ENCODE data around the gene CENPH. TPM values are rescaled to one million over a fixed set of nuclear protein-coding genes. Genes with fewer than 3 reads are reported as not detected.
"Not testable (repeated sequence)": the region's sequence is repeated elsewhere in the genome, so short reads cannot be mapped to it uniquely, and the experiment has no call there.

CENPH gene
- total RNA-seq, 1 donor from 2014 or later: 9.5 TPM

DNA sequence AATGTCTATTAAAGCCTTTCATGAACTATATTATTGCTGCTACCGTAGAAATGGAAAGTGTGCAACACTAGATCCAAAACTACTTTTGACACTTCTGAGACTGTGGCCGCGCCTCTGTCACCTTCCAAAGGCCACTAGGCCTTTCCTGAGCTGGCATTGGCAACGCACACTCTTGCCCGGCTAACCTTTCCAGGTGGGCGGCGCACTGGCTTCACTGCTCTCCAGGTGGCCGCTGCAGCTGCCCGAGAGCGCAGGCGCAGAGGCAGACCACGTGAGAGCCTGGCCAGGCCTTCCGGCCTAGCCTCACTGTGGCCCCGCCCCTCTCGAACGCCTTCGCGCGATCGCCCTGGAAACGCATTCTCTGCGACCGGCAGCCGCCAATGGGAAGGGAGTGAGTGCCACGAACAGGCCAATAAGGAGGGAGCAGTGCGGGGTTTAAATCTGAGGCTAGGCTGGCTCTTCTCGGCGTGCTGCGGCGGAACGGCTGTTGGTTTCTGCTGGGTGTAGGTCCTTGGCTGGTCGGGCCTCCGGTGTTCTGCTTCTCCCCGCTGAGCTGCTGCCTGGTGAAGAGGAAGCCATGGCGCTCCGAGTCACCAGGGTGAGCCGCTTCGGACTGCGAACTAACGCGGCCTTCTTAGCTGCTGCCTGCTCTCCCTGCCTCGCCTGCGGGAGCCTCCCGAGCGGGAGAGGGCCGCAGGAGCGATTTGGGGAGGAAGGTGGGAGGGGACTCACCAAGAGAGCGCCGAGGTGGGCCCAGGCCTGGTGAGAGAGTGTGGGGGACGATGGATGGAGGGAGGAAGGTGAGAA, 22.5 kb upstream of the CENPH start, which contains the start of gene CCNB1:
CCNB1 (plus strand) TSS at position 465 of the 807 bp plus-strand sequence; CDS start at position 578, 113 bp downstream.
- Mint-ChIP-seq H3K4me3 (ENCODE audit: unreplicated experiment) (peak within 1 kb of the TSS; percentile 95), H3K9me3 (ENCODE audit: unreplicated experiment) (peaks cover 2% of the 10 kb centered on the region), H3K4me1 (ENCODE audit: low read depth, unreplicated experiment) (peaks cover 1% of the 10 kb centered on the region), H3K36me3 (ENCODE audit: unreplicated experiment) (no peaks in the 10 kb centered on the region), H3K27me3 (ENCODE audit: unreplicated experiment) (no peaks in the 10 kb centered on the region), H3K27ac (ENCODE audit: unreplicated experiment) (peak within 1 kb of the TSS; percentile 72)
- DNase-seq: peak; percentile 99
- TF ChIP-seq, protein P1, sequence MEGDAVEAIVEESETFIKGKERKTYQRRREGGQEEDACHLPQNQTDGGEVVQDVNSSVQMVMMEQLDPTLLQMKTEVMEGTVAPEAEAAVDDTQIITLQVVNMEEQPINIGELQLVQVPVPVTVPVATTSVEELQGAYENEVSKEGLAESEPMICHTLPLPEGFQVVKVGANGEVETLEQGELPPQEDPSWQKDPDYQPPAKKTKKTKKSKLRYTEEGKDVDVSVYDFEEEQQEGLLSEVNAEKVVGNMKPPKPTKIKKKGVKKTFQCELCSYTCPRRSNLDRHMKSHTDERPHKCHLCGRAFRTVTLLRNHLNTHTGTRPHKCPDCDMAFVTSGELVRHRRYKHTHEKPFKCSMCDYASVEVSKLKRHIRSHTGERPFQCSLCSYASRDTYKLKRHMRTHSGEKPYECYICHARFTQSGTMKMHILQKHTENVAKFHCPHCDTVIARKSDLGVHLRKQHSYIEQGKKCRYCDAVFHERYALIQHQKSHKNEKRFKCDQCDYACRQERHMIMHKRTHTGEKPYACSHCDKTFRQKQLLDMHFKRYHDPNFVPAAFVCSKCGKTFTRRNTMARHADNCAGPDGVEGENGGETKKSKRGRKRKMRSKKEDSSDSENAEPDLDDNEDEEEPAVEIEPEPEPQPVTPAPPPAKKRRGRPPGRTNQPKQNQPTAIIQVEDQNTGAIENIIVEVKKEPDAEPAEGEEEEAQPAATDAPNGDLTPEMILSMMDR (IDR thresholded peaks at IDR 0.05; ENCODE audit: partially characterized antibody, unreplicated experiment): no peak

- H3K9me3 Mint-ChIP-seq (ENCODE audit: unreplicated experiment): peaks cover 2% of the 10 kb centered on the region
- H3K27ac Mint-ChIP-seq (ENCODE audit: unreplicated experiment): peak overlapping the region; percentile 72
- DNase-seq: no peak
- H3K27me3 Mint-ChIP-seq (ENCODE audit: unreplicated experiment): no peaks in the 10 kb centered on the region
- TF ChIP-seq, protein P1 (IDR thresholded peaks at IDR 0.05; ENCODE audit: partially characterized antibody, unreplicated experiment): no peak
- no peaks in the 10 kb centered on the region for H3K36me3 Mint-ChIP-seq (ENCODE audit: unreplicated experiment)
- H3K4me1 Mint-ChIP-seq (ENCODE audit: low read depth, unreplicated experiment): peaks cover 1% of the 10 kb centered on the region
- H3K4me3 Mint-ChIP-seq (ENCODE audit: unreplicated experiment): peak overlapping the region; percentile 95
Observed at GRCh38 chr5:69167493-69167855, 21.9 kb upstream of the CENPH start.

DNA sequence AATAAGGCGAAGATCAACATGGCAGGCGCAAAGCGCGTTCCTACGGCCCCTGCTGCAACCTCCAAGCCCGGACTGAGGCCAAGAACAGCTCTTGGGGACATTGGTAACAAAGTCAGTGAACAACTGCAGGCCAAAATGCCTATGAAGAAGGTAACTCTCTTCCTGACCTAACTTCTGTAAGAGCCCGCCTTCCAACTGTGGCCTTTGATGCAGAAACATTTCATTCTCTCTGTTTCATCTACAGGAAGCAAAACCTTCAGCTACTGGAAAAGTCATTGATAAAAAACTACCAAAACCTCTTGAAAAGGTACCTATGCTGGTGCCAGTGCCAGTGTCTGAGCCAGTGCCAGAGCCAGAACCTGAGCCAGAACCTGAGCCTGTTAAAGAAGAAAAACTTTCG, 21.5 kb upstream of the CENPH start:
- DNase-seq: no peak
- H3K27ac Mint-ChIP-seq (ENCODE audit: unreplicated experiment): no peak overlapping the region
- peaks cover 2% of the 10 kb centered on the region for H3K9me3 Mint-ChIP-seq (ENCODE audit: unreplicated experiment)
- H3K4me3 Mint-ChIP-seq (ENCODE audit: unreplicated experiment): peak overlapping the region; percentile 95
- peaks cover 1% of the 10 kb centered on the region for H3K4me1 Mint-ChIP-seq (ENCODE audit: low read depth, unreplicated experiment)
- TF ChIP-seq, protein P1 (IDR thresholded peaks at IDR 0.05; ENCODE audit: partially characterized antibody, unreplicated experiment): no peak
- H3K27me3 Mint-ChIP-seq (ENCODE audit: unreplicated experiment): no peaks in the 10 kb centered on the region
- H3K36me3 Mint-ChIP-seq (ENCODE audit: unreplicated experiment): no peaks in the 10 kb centered on the region

DNA sequence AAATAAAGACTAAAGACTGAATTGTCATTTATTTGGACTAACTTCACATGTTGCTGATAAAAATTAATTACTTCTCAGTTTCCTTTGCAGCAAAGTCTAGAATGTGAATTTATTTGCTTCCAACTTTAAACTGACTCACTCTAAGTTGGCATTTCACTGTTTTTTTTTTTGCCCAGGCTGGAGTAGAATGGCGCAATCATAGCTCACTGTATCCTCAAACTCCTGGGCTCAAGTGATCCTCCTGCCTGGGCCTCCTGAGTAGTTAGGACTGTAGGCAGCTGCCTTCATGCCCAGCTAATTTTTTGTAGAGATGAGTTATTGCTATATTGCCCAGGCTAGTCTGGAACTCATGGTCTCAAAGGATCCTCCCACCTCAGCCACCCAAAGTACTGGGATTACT, 18.9 kb upstream of the CENPH start:
- no peak overlapping the region for H3K4me3 Mint-ChIP-seq (ENCODE audit: unreplicated experiment)
- H3K36me3 Mint-ChIP-seq (ENCODE audit: unreplicated experiment): no peaks in the 10 kb centered on the region
- peaks cover 2% of the 10 kb centered on the region for H3K9me3 Mint-ChIP-seq (ENCODE audit: unreplicated experiment)
- TF ChIP-seq, protein P1 (IDR thresholded peaks at IDR 0.05; ENCODE audit: partially characterized antibody, unreplicated experiment): no peak
- DNase-seq: no peak
- H3K27ac Mint-ChIP-seq (ENCODE audit: unreplicated experiment): no peak overlapping the region
- H3K4me1 Mint-ChIP-seq (ENCODE audit: low read depth, unreplicated experiment): peaks cover 1% of the 10 kb centered on the region
- H3K27me3 Mint-ChIP-seq (ENCODE audit: unreplicated experiment): no peaks in the 10 kb centered on the region

GRCh38 chr5:69170969-69171368, 18.4 kb upstream of the CENPH start:
- no peak for DNase-seq
- no peaks in the 10 kb centered on the region for H3K27me3 Mint-ChIP-seq (ENCODE audit: unreplicated experiment)
- peaks cover 2% of the 10 kb centered on the region for H3K9me3 Mint-ChIP-seq (ENCODE audit: unreplicated experiment)
- H3K27ac Mint-ChIP-seq (ENCODE audit: unreplicated experiment): no peak overlapping the region
- no peak overlapping the region for H3K4me3 Mint-ChIP-seq (ENCODE audit: unreplicated experiment)
- TF ChIP-seq, protein P1 (IDR thresholded peaks at IDR 0.05; ENCODE audit: partially characterized antibody, unreplicated experiment): no peak
- H3K4me1 Mint-ChIP-seq (ENCODE audit: low read depth, unreplicated experiment): peaks cover 1% of the 10 kb centered on the region
- H3K36me3 Mint-ChIP-seq (ENCODE audit: unreplicated experiment): no peaks in the 10 kb centered on the region

DNA sequence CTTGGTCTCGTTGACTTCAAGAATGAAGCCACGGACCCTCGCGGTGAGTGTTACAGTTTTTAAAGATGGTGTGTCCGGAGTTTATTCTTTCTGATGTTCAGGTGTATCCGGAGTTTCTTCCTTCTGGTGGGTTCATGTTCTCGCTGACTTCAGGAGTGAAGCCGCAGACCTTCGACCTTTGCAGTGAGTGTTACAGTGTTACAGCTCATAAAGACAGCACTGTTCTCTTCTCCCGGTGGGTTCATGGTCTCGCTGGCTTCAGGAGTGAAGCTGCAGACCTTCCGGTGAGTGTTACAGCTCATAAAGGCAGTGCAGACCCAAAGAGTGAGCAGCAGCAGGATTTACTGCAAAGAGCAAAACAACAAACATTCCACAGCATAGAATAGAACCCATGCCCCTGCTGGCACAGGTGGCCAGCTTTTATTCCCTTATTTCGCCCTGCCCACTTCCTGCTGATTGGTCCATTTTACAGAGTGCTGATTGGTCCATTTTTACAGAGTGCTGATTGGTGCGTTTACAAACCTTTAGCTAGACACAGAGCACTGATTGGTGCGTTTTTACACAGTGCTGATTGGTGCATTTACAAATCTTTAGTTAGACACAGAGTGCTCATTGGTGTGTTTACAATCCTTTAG, 7.6 kb upstream of the CENPH start:
- not testable (repeated sequence) for H3K9me3 Mint-ChIP-seq (ENCODE audit: unreplicated experiment); H3K4me1 Mint-ChIP-seq (ENCODE audit: low read depth, unreplicated experiment); H3K36me3 Mint-ChIP-seq (ENCODE audit: unreplicated experiment); H3K27ac Mint-ChIP-seq (ENCODE audit: unreplicated experiment); DNase-seq; H3K4me3 Mint-ChIP-seq (ENCODE audit: unreplicated experiment); H3K27me3 Mint-ChIP-seq (ENCODE audit: unreplicated experiment)
